GM19455 (cell line): Measurements from ENCODE around the gene ZC3H18.
"Not testable (repeated sequence)": the region's sequence is repeated elsewhere in the genome, so short reads cannot be mapped to it uniquely, and the experiment has no call there.

Source experiments
- ATAC-seq: cut with Tn5 transposase; IDR thresholded peaks from one replicate; pipeline ENCODE4 v1.9.1; 2021; ENCODE audit not compliant: unreplicated experiment

Gene ZC3H18

GRCh38 chr16:88651989-88652761, 82.0 kb downstream of the ZC3H18 start:
- ATAC-seq, result no peak

- ATAC-seq, result no peak
These were observed 82.5 kb downstream of the ZC3H18 start for GRCh38 chr16:88652762-88653063.

GRCh38 chr16:88653101-88653500, 82.9 kb downstream of the ZC3H18 start:
- no peak for ATAC-seq

- ATAC-seq, result no peak
These were observed 83.6 kb downstream of the ZC3H18 start for GRCh38 chr16:88653596-88654362.

- no peak for ATAC-seq
These were observed 84.3 kb downstream of the ZC3H18 start for GRCh38 chr16:88654363-88655052.

GRCh38 chr16:88655053-88655732, 85.0 kb downstream of the ZC3H18 start:
- ATAC-seq, result no peak

- no peak for ATAC-seq
These were observed 85.6 kb downstream of the ZC3H18 start for GRCh38 chr16:88655733-88656281.

GRCh38 chr16:88656291-88656980, 86.2 kb downstream of the ZC3H18 start:
- no peak for ATAC-seq

- no peak for ATAC-seq
These were observed 87.2 kb downstream of the ZC3H18 start for GRCh38 chr16:88657371-88657770.

GRCh38 chr16:88658714-88659113, 88.5 kb downstream of the ZC3H18 start:
- ATAC-seq, result no peak

- ATAC-seq, result no peak
These were observed 89.0 kb downstream of the ZC3H18 start for GRCh38 chr16:88659160-88659559.

GRCh38 chr16:88661468-88661867, 91.3 kb downstream of the ZC3H18 start:
- ATAC-seq, result no peak

GRCh38 chr16:88662222-88662842, 92.1 kb downstream of the ZC3H18 start:
- peak; percentile 6 for ATAC-seq

GRCh38 chr16:88662843-88663606, 92.8 kb downstream of the ZC3H18 start, which contains the start of gene MVD:
Gene MVD (minus strand): TSS chr16:88663091. CDS start chr16:88663080, 11 bp downstream.
- peak; percentile 94 for ATAC-seq

GRCh38 chr16:88665148-88665547, 94.9 kb downstream of the ZC3H18 start:
- no peak for ATAC-seq

GRCh38 chr16:88665570-88665969, 95.4 kb downstream of the ZC3H18 start:
- ATAC-seq, result no peak

GRCh38 chr16:88667461-88667860, 97.3 kb downstream of the ZC3H18 start:
- no peak for ATAC-seq

- ATAC-seq, result not testable (repeated sequence)
These were observed 99.3 kb downstream of the ZC3H18 start for GRCh38 chr16:88669493-88669892.

- no peak for ATAC-seq
These were observed 99.8 kb downstream of the ZC3H18 start for GRCh38 chr16:88669980-88670379.
